MG63 (cell line): ENCODE measurements around the gene SYK. TPM values are rescaled to one million over a fixed set of nuclear protein-coding genes. Genes with fewer than 3 reads are reported as not detected.
"Not testable (repeated sequence)": the region's sequence is repeated elsewhere in the genome, so short reads cannot be mapped to it uniquely, and the experiment has no call there.

Source experiments
- DNase-seq: peaks from one replicate; pipeline ENCODE4 v3.0.0-alpha.2; 2020
- H3K27me3 ChIP-seq: fragments of 250-450 bp; sonication (Bioruptor Pico); 2 replicates; pipeline ENCODE4 v1.5.1; 2020; ENCODE audit warnings: mild to moderate bottlenecking, moderate library complexity
- H3K36me3 ChIP-seq: fragments of 250-450 bp; sonication (Bioruptor Pico); 2 replicates; pipeline ENCODE4 v1.5.1; 2020; ENCODE audit warnings: mild to moderate bottlenecking, moderate library complexity
- H3K4me3 ChIP-seq: fragments of 250-450 bp; sonication (Bioruptor Pico); 2 replicates; pipeline ENCODE4 v1.5.1; 2020; ENCODE audit warnings: mild to moderate bottlenecking, moderate library complexity
- H3K9me3 ChIP-seq: fragments of 250-450 bp; sonication (Bioruptor Pico); 2 replicates; pipeline ENCODE4 v1.5.1; 2020; ENCODE audit warnings: mild to moderate bottlenecking, moderate library complexity
- total RNA-seq: library from RNA; depleted of rRNA; stranded (reverse); fragments of >200 nt; shearing (Covaris generic); gene quantifications from 2 replicates; pipeline ENCODE4 v1.2.3, GENCODE V29; 2014; ENCODE audit warnings: low replicate concordance; rRNA removed

SYK gene
- 4.9 and 7.9 TPM in 2 replicates for total RNA-seq

GRCh38 chr9:90801241-90801972 is at the start of gene SYK:
TSS of gene SYK (plus strand) at chr9:90801819. CDS start at chr9:90843899, 42,080 bp downstream.
- H3K36me3 ChIP-seq: no peaks in the 10 kb centered on the region

DNA sequence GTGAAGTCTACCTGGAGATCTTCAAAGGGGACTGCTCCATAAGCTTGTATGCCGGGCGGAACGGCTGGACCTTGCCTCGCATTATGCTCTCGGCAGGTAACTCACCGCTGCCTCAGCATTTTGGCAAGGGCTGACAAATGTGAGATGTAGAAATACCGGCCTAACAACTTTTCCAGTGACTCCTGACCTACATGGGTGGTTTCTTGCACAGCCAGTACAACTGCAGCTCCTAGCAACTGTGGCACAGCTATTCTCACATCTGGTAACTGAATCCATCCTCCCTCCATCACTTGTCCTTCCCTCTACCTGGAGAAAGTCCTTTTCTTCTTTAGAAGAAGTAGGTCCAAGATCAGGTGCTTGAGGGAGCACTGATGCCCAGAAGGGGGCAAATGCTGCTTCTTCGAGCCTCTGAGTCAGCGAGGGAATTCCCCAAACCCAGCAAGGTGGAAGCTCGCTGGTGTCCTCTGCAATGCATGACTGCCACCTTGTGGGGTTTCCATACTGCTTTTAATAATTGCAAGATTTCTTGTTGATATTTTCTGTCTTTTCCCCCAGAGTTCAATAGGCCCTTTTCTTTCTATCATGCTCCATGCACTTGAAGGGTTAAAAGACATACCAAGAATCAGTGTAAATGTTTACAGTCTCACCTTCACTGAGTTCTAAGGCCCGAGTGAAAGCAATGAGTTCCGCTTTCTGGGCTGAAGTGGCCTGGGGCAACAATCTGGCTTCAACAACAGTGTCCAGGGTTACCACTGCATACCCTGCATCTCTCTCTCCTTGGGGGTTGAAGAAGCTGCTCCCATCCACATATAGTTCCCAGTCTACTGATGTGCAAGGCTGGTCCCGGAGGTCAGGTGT is 45.9 kb upstream of the SYK start:
- not testable (repeated sequence) for H3K36me3 ChIP-seq, H3K4me3 ChIP-seq, H3K9me3 ChIP-seq, H3K27me3 ChIP-seq
- DNase-seq: peak; percentile 44

More at GRCh38 chr9:90801241-90801972, at the start of gene SYK:
- Histone ChIP-seq H3K9me3 (no peaks in the 10 kb centered on the region), H3K27me3 (peaks cover 3% of the 10 kb centered on the region; the same call in 1 of the 2 replicates), H3K4me3 (peak within 1 kb of the TSS; percentile 56)
- peak; percentile 63 for DNase-seq

- not testable (repeated sequence) for H3K9me3 ChIP-seq, H3K27me3 ChIP-seq, H3K36me3 ChIP-seq, DNase-seq, H3K4me3 ChIP-seq
Observed at GRCh38 chr9:90760577-90760976, 41.0 kb upstream of the SYK start.

DNA sequence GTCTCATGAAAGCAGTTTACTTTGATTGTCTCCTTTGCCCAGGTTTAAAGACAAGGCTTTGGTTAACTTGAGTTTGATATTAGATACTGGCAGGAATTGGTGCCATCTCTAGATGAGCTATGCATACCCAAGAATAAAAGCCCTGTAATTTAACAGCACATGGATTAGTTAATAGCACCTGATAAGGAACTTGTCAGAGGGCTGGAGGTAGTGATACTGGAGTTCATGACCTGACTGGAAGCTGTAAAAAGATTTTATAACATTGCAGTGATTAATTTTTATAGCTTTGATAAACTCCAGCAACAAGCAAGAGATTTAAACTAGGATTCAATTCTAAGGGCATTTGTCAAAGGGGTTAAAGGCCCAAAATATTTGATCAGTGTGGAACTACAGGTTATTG is 34.9 kb upstream of the SYK start:
- no peak overlapping the region for H3K4me3 ChIP-seq
- peaks cover 8% of the 10 kb centered on the region; the same call in 1 of the 2 replicates for H3K9me3 ChIP-seq
- H3K36me3 ChIP-seq: no peaks in the 10 kb centered on the region
- no peak for DNase-seq
- H3K27me3 ChIP-seq: no peaks in the 10 kb centered on the region

- Histone ChIP-seq H3K4me3 (no peak overlapping the region), H3K9me3 (peaks cover 8% of the 10 kb centered on the region; the same call in 1 of the 2 replicates), H3K27me3 (no peaks in the 10 kb centered on the region), H3K36me3 (no peaks in the 10 kb centered on the region)
- no peak for DNase-seq
Observed at GRCh38 chr9:90767523-90768100, 34.0 kb upstream of the SYK start.

DNA sequence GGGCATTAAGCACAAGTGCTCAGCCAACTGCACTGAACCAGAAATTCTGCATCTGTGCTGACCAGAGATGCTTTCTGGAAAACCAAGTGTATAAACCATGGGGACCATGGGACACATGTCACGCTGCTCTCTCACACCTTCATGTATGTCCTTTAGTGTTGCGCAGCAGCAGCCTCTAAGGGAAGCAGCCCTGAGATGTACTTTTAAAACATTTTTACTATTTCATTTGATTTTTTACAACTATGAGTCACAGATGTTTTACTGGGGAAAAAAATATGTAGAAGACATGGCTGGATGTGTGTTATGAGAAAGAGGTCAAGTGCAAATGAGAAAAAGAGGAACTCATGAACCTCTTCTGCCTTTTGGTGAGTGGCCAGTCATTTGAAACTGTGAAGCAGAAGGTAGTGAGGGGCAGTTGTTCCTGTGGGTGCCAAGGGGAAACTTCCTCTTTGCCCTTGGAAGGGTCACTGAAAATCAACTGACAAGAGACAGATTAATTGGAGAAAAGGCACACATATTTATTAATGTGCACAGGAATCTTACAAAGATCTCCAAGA is 31.4 kb upstream of the SYK start:
- Histone ChIP-seq H3K9me3 (peaks cover 8% of the 10 kb centered on the region; the same call in 1 of the 2 replicates), H3K4me3 (no peak overlapping the region), H3K27me3 (no peaks in the 10 kb centered on the region), H3K36me3 (no peaks in the 10 kb centered on the region)
- DNase-seq: no peak

- Histone ChIP-seq H3K36me3 (no peaks in the 10 kb centered on the region), H3K27me3 (no peaks in the 10 kb centered on the region), H3K4me3 (no peak overlapping the region), H3K9me3 (peaks cover 8% of the 10 kb centered on the region; the same call in 1 of the 2 replicates)
- no peak for DNase-seq
Observed at GRCh38 chr9:90770927-90771326, 30.7 kb upstream of the SYK start.

DNA sequence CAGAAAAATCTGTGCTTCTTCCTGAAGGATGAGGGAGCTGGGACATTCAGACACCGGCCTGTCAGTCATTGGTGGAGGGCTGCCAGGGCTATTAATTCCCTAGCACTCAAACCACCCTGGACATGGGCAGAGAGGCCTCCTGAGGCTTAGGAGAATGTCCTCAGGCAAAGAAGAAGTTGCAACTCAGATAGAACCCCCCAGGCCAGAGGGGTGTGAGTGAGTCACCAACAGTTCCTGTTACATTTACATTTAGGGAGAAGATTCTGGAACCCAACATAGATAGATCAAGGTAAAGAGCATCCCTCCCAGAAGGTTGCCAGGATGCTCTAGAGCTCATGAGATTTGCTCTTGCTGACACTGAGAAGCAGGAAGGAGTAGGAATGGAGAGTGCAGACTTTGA is 29.2 kb upstream of the SYK start:
- DNase-seq: no peak
- H3K36me3 ChIP-seq: no peaks in the 10 kb centered on the region

DNA sequence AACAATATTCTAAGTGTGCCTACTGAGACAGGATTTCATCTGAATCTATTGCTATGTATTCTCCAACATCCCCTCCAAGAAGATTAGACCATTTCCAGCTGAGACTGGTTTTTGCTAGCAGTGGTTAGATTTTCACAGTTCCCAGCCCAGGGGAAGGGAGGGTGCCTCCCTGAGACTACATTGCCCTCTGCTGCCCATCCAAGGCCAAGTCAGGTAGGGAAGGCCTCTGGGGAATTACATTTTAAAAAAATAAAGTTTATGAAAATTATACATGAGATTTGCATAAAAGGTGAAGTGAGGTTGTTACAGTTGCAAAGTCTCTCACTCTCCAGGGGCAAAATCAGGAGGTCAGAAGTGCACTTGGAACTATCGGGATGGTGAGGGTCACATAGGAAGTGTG is 28.0 kb upstream of the SYK start:
- no peak for DNase-seq
- Histone ChIP-seq H3K27me3 (no peaks in the 10 kb centered on the region), H3K9me3 (no peaks in the 10 kb centered on the region), H3K36me3 (no peaks in the 10 kb centered on the region), H3K4me3 (no peak overlapping the region)

More for the DNA sequence above, 29.2 kb upstream of the SYK start:
- Histone ChIP-seq H3K27me3 (no peaks in the 10 kb centered on the region), H3K9me3 (peaks cover 4% of the 10 kb centered on the region; the same call in 1 of the 2 replicates), H3K4me3 (no peak overlapping the region)

DNA sequence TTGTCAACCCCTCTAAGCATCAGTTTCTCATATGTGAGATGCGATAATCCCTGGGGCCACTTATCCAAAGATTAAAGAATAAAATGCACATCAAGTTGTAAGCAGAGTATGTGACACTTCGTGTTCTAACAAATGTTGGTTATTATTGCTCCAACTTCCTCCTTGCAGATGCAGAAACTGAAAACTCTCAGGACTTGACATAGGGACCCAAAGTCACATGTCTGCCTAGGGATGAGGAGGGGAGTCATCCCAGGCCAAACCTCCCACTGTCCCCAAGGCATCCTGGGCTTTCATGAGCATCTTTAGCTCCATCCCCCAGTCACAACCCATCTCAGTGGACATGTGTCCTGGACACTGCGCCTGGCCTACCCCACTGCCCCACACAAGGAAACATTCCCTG is 27.5 kb upstream of the SYK start:
- Histone ChIP-seq H3K27me3 (no peaks in the 10 kb centered on the region), H3K36me3 (no peaks in the 10 kb centered on the region), H3K9me3 (no peaks in the 10 kb centered on the region), H3K4me3 (no peak overlapping the region)
- DNase-seq: no peak

DNA sequence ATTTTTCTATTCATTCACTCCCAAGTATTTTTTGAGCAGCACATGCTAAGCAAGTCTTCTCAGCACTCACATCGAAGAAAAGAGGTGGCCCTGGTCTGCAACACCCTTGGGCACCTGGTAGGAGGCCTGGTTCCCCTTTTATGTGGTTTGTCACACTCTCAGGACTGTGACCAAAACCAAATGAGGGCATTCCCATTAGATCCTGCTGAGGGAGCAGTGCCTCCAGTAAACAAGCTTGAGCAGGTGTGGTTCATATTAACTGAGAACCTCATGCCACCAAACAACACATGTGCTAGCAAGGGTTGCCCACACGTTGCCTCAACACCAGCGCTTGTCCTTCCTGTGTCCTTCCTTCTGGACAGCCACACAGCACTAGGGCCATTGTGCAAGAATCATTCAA is 26.9 kb upstream of the SYK start:
- DNase-seq: no peak
- Histone ChIP-seq H3K27me3 (no peaks in the 10 kb centered on the region), H3K4me3 (no peak overlapping the region), H3K9me3 (no peaks in the 10 kb centered on the region), H3K36me3 (no peaks in the 10 kb centered on the region)

DNA sequence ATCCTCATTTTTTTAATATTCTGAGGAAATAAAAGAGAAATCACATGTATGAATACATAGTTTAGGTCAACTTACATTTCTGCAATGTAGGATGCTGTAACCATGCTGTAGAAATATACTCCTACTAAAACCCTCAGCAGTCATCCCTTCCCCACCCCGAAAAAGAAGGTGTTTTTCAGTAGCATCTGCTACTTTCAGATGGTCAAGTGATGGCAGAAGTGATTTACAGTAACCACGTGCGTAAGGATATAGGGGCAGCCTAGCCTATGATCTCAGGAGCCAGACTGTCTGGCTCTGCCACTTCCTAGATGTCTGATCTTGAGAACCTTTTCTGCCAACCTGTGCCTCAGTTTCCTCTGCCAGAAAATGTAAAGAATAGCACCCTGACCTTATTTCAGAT is 26.0 kb upstream of the SYK start:
- Histone ChIP-seq H3K36me3 (no peaks in the 10 kb centered on the region), H3K4me3 (no peak overlapping the region), H3K9me3 (no peaks in the 10 kb centered on the region), H3K27me3 (no peaks in the 10 kb centered on the region)
- no peak for DNase-seq

DNA sequence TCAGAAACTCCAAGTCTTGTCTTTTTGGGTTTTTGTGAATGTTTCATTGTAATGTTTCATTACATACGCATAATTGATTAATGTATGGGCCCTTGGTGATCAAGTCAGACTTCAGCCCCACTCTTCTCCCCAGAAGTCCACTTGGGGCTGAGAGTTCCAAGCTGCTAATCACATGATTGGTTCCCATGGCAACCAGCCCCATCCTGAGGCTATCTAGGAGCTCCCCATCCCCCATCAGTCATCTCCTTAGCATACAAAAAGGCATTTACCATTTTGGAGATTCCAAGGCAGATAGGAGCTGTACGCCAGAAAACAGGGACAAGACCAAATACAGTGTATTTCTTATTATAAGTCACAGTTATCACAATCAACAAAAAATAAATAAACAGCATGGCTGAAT is 22.9 kb upstream of the SYK start:
- Histone ChIP-seq H3K9me3 (no peaks in the 10 kb centered on the region), H3K4me3 (no peak overlapping the region), H3K27me3 (no peaks in the 10 kb centered on the region)

GRCh38 chr9:90783552-90783951 is 18.1 kb upstream of the SYK start:
- Histone ChIP-seq H3K27me3 (no peaks in the 10 kb centered on the region), H3K36me3 (no peaks in the 10 kb centered on the region), H3K9me3 (no peaks in the 10 kb centered on the region), H3K4me3 (no peak overlapping the region)
- DNase-seq: no peak

More for the DNA sequence above, 22.9 kb upstream of the SYK start:
- no peak for DNase-seq
- H3K36me3 ChIP-seq: no peaks in the 10 kb centered on the region

GRCh38 chr9:90783964-90784363 is 17.7 kb upstream of the SYK start:
- Histone ChIP-seq H3K27me3 (no peaks in the 10 kb centered on the region), H3K4me3 (no peak overlapping the region), H3K9me3 (no peaks in the 10 kb centered on the region), H3K36me3 (no peaks in the 10 kb centered on the region)
- DNase-seq: no peak

DNA sequence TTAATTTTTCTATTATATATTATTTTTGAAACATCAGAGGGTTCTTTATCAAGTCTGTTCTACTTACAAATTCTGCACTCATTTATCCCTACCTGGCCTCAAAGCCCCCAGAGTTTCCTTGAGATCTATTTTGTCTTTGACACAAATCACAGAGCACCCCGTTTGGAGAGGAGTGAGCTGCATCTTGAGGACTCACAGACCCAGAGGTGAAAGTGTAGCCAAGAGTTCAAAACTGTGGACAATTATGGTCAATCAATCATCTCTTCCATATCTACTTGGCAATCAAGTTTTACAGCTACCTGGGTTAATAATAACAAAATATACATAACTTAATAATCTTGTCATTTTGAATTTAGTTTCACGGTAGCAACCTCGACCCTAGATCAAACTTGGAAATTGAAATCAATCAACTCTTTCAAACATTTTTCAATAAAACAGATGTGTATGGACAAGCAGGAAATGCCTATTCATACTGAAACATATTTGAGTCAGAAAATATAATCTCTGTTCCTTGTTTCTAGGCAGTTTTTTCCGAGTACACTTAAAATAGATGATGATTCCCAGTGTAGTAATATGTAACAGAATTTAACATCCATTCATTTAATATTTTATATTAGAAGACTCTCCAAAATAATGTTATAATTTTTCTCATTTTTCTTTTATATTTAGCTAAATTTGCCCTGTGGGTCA is 13.7 kb upstream of the SYK start:
- no peak for DNase-seq
- Histone ChIP-seq H3K36me3 (no peaks in the 10 kb centered on the region), H3K9me3 (no peaks in the 10 kb centered on the region), H3K27me3 (no peaks in the 10 kb centered on the region), H3K4me3 (no peak overlapping the region)
